ENCODE measurements around the gene LCE1B.

Gene LCE1B

GRCh38 chr1:152827173-152827572, 15.4 kb downstream of the LCE1B start, which contains the start of gene LCE1A:
Gene LCE1A, plus strand, starts transcription at chr1:152827473. Its CDS starts 0 bp downstream, at chr1:152827473.
- H2AK5ac ChIP-seq (ENCODE audit: low read length, severe bottlenecking), result no peak within 1 kb of the TSS
- H3K36me3 ChIP-seq (ENCODE audit: control insufficient read depth in 1 of 2, insufficient read depth in 2 of 2, low read depth in 1 of 2, low read length in 2 of 2), result no peaks in the 10 kb centered on the region
- H3K4me3 ChIP-seq (ENCODE audit: insufficient read depth in 1 of 2, low read depth in 1 of 2, low read length in 2 of 2), result no peak within 1 kb of the TSS
- no peak within 1 kb of the TSS for H4K8ac ChIP-seq (ENCODE audit: low read length)
- no peak within 1 kb of the TSS for H4K91ac ChIP-seq (ENCODE audit: low read length)
- no peak for DNase-seq
- no peak within 1 kb of the TSS for H3K9ac ChIP-seq (ENCODE audit: low read length)
- WGBS, result 56% methylated on average over 2 of the region's 2 CpGs
- H3K79me1 ChIP-seq (replicated peaks; ENCODE audit: low read length, poor library complexity, severe bottlenecking), result no peaks in the 10 kb centered on the region
- H3K27me3 ChIP-seq (ENCODE audit: control insufficient read depth in 1 of 2, insufficient read depth in 1 of 2, low read length in 2 of 2), result peaks cover 0 to 9% of the 10 kb centered on the region in 2 experiments
- no peak within 1 kb of the TSS for H3K4me2 ChIP-seq (ENCODE audit: low read length, poor library complexity, severe bottlenecking)
- no peaks in the 10 kb centered on the region for H3K4me1 ChIP-seq (ENCODE audit: control insufficient read depth, insufficient read depth, low read depth, low read length)
- no peak within 1 kb of the TSS for H2BK5ac ChIP-seq (ENCODE audit: low read depth, low read length, poor library complexity, severe bottlenecking)
- H3K27ac ChIP-seq (ENCODE audit: low read length, poor library complexity, severe bottlenecking), result no peak within 1 kb of the TSS
- no peak within 1 kb of the TSS for H2AFZ ChIP-seq (ENCODE audit: low read depth, low read length)
- no peak within 1 kb of the TSS for H3K23ac ChIP-seq (ENCODE audit: low read length in 2 of 2)
- no peak within 1 kb of the TSS for H2BK15ac ChIP-seq (ENCODE audit: low read depth, poor library complexity, severe bottlenecking)
- H3K9me3 ChIP-seq (ENCODE audit: control insufficient read depth, low read length), result no peaks in the 10 kb centered on the region
- H3K18ac ChIP-seq (ENCODE audit: low read depth in 1 of 2, low read length in 2 of 2), result no peak within 1 kb of the TSS
- H3K4ac ChIP-seq (ENCODE audit: low read depth in 1 of 2, low read length in 2 of 2), result no peak within 1 kb of the TSS
- no peak within 1 kb of the TSS for H3K14ac ChIP-seq (ENCODE audit: low read length in 2 of 2)
- no peak within 1 kb of the TSS for H2BK120ac ChIP-seq (ENCODE audit: low read depth, low read length)
- no peak within 1 kb of the TSS for H2BK12ac ChIP-seq (ENCODE audit: low read length in 2 of 2)

DNA sequence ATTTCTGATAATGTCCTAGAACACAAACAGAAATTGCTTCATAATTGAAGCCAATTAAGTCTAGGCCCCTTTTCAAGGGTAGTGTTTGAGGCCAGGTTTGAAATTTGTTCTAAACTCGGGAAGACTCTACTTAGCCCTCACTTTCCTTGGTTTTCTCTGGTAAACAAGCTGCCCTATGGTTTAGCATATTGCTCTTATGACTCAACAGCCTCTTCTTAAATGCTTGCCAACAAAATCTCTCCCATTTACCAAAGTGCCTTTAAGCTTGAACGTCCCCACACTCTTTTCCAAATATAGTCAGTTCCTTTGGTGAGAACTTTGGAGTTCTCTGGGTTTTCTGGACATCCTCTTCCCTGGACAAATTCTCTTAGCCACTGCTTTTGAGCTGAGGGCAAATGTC, 25.1 kb downstream of the LCE1B start:
- WGBS, result 21% methylated on average over 2 of the region's 2 CpGs
- H4K91ac ChIP-seq (ENCODE audit: low read length), result no peak overlapping the region

GRCh38 chr1:152842556-152842955, 30.8 kb downstream of the LCE1B start, which contains the start of gene LCE6A:
Gene LCE6A, plus strand, starts transcription at chr1:152842856. Its CDS starts 665 bp downstream, at chr1:152843521.
- Histone ChIP-seq H3K23ac (ENCODE audit: low read length in 2 of 2) (no peak within 1 kb of the TSS), H4K91ac (ENCODE audit: low read length) (no peak within 1 kb of the TSS), H2BK5ac (ENCODE audit: low read depth, low read length, poor library complexity, severe bottlenecking) (no peak within 1 kb of the TSS), H2AFZ (ENCODE audit: low read depth, low read length) (no peak within 1 kb of the TSS), H3K9ac (ENCODE audit: low read length) (no peak within 1 kb of the TSS), H3K18ac (ENCODE audit: low read depth in 1 of 2, low read length in 2 of 2) (no peak within 1 kb of the TSS), H3K4ac (ENCODE audit: low read depth in 1 of 2, low read length in 2 of 2) (no peak within 1 kb of the TSS), H3K79me1 (replicated peaks; ENCODE audit: low read length, poor library complexity, severe bottlenecking) (no peaks in the 10 kb centered on the region), H4K8ac (ENCODE audit: low read length) (no peak within 1 kb of the TSS), H3K4me1 (ENCODE audit: control insufficient read depth, insufficient read depth, low read depth, low read length) (no peaks in the 10 kb centered on the region), H2AK5ac (ENCODE audit: low read length, severe bottlenecking) (no peak within 1 kb of the TSS), H3K9me3 (ENCODE audit: control insufficient read depth, low read length) (no peaks in the 10 kb centered on the region), H3K14ac (ENCODE audit: low read length in 2 of 2) (no peak within 1 kb of the TSS), H3K27me3 (ENCODE audit: control insufficient read depth in 1 of 2, insufficient read depth in 1 of 2, low read length in 2 of 2) (no peaks in the 10 kb centered on the region), H2BK12ac (ENCODE audit: low read length in 2 of 2) (no peak within 1 kb of the TSS), H2BK15ac (ENCODE audit: low read depth, poor library complexity, severe bottlenecking) (no peak within 1 kb of the TSS), H3K36me3 (ENCODE audit: control insufficient read depth in 1 of 2, insufficient read depth in 2 of 2, low read depth in 1 of 2, low read length in 2 of 2) (no peaks in the 10 kb centered on the region), H3K4me3 (ENCODE audit: insufficient read depth in 1 of 2, low read depth in 1 of 2, low read length in 2 of 2) (no peak within 1 kb of the TSS), H2BK120ac (ENCODE audit: low read depth, low read length) (no peak within 1 kb of the TSS), H3K27ac (ENCODE audit: low read length, poor library complexity, severe bottlenecking) (no peak within 1 kb of the TSS), H3K4me2 (ENCODE audit: low read length, poor library complexity, severe bottlenecking) (no peak within 1 kb of the TSS)
- WGBS, result 70% methylated on average over 3 of the region's 3 CpGs
- no peak for DNase-seq

More for the DNA sequence above, 25.1 kb downstream of the LCE1B start:
- H4K8ac ChIP-seq (ENCODE audit: low read length), result no peak overlapping the region
- no peaks in the 10 kb centered on the region for H3K36me3 ChIP-seq (ENCODE audit: control insufficient read depth in 1 of 2, insufficient read depth in 2 of 2, low read depth in 1 of 2, low read length in 2 of 2)
- no peak overlapping the region for H2BK12ac ChIP-seq (ENCODE audit: low read length in 2 of 2)
- H2BK15ac ChIP-seq (ENCODE audit: low read depth, poor library complexity, severe bottlenecking), result no peak overlapping the region
- no peak overlapping the region for H3K18ac ChIP-seq (ENCODE audit: low read depth in 1 of 2, low read length in 2 of 2)
- DNase-seq, result no peak
- no peak overlapping the region for H2BK5ac ChIP-seq (ENCODE audit: low read depth, low read length, poor library complexity, severe bottlenecking)
- H3K4me2 ChIP-seq (ENCODE audit: low read length, poor library complexity, severe bottlenecking), result no peak overlapping the region
- no peaks in the 10 kb centered on the region for H3K79me1 ChIP-seq (replicated peaks; ENCODE audit: low read length, poor library complexity, severe bottlenecking)
- H2AFZ ChIP-seq (ENCODE audit: low read depth, low read length), result no peak overlapping the region
- H2BK120ac ChIP-seq (ENCODE audit: low read depth, low read length), result no peak overlapping the region
- H3K27ac ChIP-seq (ENCODE audit: low read length, poor library complexity, severe bottlenecking), result no peak overlapping the region
- no peak overlapping the region for H3K14ac ChIP-seq (ENCODE audit: low read length in 2 of 2)
- H3K4me3 ChIP-seq (ENCODE audit: insufficient read depth in 1 of 2, low read depth in 1 of 2, low read length in 2 of 2), result no peak overlapping the region
- no peak overlapping the region for H2AK5ac ChIP-seq (ENCODE audit: low read length, severe bottlenecking)
- H3K9me3 ChIP-seq (ENCODE audit: control insufficient read depth, low read length), result no peaks in the 10 kb centered on the region
- H3K23ac ChIP-seq (ENCODE audit: low read length in 2 of 2), result no peak overlapping the region
- no peaks in the 10 kb centered on the region for H3K27me3 ChIP-seq (ENCODE audit: control insufficient read depth in 1 of 2, insufficient read depth in 1 of 2, low read length in 2 of 2)
- H3K4me1 ChIP-seq (ENCODE audit: control insufficient read depth, insufficient read depth, low read depth, low read length), result no peaks in the 10 kb centered on the region
- no peak overlapping the region for H3K9ac ChIP-seq (ENCODE audit: low read length)
- no peak overlapping the region for H3K4ac ChIP-seq (ENCODE audit: low read depth in 1 of 2, low read length in 2 of 2)

DNA sequence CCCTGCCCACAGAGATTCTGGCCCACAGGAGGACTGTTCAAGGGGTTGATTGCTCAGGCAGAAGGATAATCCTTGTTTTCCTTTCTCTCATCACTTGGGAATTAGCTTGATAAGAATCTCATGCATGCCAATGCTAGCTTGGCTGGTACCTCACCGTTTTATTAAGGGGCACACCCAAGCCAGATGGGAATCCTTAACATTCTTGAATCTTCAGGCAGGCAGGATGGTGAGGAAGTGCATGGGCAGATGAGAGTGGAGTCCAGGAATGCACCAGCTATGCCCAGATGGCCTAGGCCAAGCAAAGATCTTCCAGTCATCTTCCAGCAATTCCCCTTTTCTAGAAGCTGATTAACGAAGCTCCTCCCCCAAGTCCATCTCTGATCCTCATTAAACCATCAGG, 43.9 kb downstream of the LCE1B start:
- Histone ChIP-seq H3K9ac (ENCODE audit: low read length) (no peak overlapping the region), H3K18ac (ENCODE audit: low read depth in 1 of 2, low read length in 2 of 2) (no peak overlapping the region), H4K91ac (ENCODE audit: low read length) (no peak overlapping the region), H3K36me3 (ENCODE audit: control insufficient read depth in 1 of 2, insufficient read depth in 2 of 2, low read depth in 1 of 2, low read length in 2 of 2) (no peaks in the 10 kb centered on the region), H3K4me1 (ENCODE audit: control insufficient read depth, insufficient read depth, low read depth, low read length) (no peaks in the 10 kb centered on the region), H2AK5ac (ENCODE audit: low read length, severe bottlenecking) (no peak overlapping the region), H2BK5ac (ENCODE audit: low read depth, low read length, poor library complexity, severe bottlenecking) (no peak overlapping the region), H2BK120ac (ENCODE audit: low read depth, low read length) (no peak overlapping the region), H4K8ac (ENCODE audit: low read length) (no peak overlapping the region), H3K27me3 (ENCODE audit: control insufficient read depth in 1 of 2, insufficient read depth in 1 of 2, low read length in 2 of 2) (peaks cover 0 to 5% of the 10 kb centered on the region in 2 experiments), H3K23ac (ENCODE audit: low read length in 2 of 2) (no peak overlapping the region), H3K14ac (ENCODE audit: low read length in 2 of 2) (no peak overlapping the region), H3K4me2 (ENCODE audit: low read length, poor library complexity, severe bottlenecking) (no peak overlapping the region), H3K79me1 (replicated peaks; ENCODE audit: low read length, poor library complexity, severe bottlenecking) (no peaks in the 10 kb centered on the region), H3K4me3 (ENCODE audit: insufficient read depth in 1 of 2, low read depth in 1 of 2, low read length in 2 of 2) (no peak overlapping the region), H2AFZ (ENCODE audit: low read depth, low read length) (no peak overlapping the region), H3K9me3 (ENCODE audit: control insufficient read depth, low read length) (no peaks in the 10 kb centered on the region), H2BK15ac (ENCODE audit: low read depth, poor library complexity, severe bottlenecking) (no peak overlapping the region), H3K27ac (ENCODE audit: low read length, poor library complexity, severe bottlenecking) (no peak overlapping the region), H3K4ac (ENCODE audit: low read depth in 1 of 2, low read length in 2 of 2) (no peak overlapping the region), H2BK12ac (ENCODE audit: low read length in 2 of 2) (no peak overlapping the region)
- WGBS, result 14% methylated on average over 2 of the region's 2 CpGs
- no peak for DNase-seq

All from mesenchymal stem cell (in vitro differentiated cells and primary cell).